ENCODE measurements around the gene F12. TPM values are rescaled to one million over a fixed set of nuclear protein-coding genes. Genes with fewer than 3 reads are reported as not detected.
A peak's percentile ranks its signal among the peaks of the same experiment; 100 is the strongest.

The F12 gene
- total RNA-seq, 1 experiment from 2014 or later = 30.0 TPM

- Histone ChIP-seq H3K79me2 (ENCODE audit: insufficient read depth, low read length) (0 out of 2 replicates have a peak, but pooled peaks cover 3% of the 10 kb centered on the region), H3K36me3 (ENCODE audit: control insufficient read depth in 1 of 2, insufficient read depth in 2 of 2, low read length in 2 of 2) (peaks cover 14 to 27% of the 10 kb centered on the region in 2 experiments; a peak in 3 of 4 replicates), H3K9me3 (ENCODE audit: control insufficient read depth in 1 of 2, insufficient read depth in 1 of 2, low read depth in 1 of 2, low read length in 2 of 2) (no peaks in the 10 kb centered on the region), H2AFZ (ENCODE audit: low read depth, low read length, poor library complexity, severe bottlenecking) (no peak overlapping the region), H3K4me3 (replicated peaks in 1 of 2; ENCODE audit: low read depth in 1 of 2, low read length in 2 of 2) (no peak overlapping the region), H3K4me2 (ENCODE audit: low read length) (no peak overlapping the region), H3K9me2 (ENCODE audit: insufficient read depth) (no peaks in the 10 kb centered on the region), H3K27ac (ENCODE audit: low read depth, low read length) (0 out of 2 replicates have a peak overlapping the region, but pooled peaks have one; percentile 3), H4K20me1 (ENCODE audit: insufficient read depth) (no peaks in the 10 kb centered on the region), H3K9ac (ENCODE audit: low read length) (no peak overlapping the region), H3K4me1 (ENCODE audit: control insufficient read depth in 1 of 2, insufficient read depth in 2 of 2, low read length in 2 of 2) (peaks cover 0 to 8% of the 10 kb centered on the region in 2 experiments; a peak in 2 of 4 replicates), H3K27me3 (ENCODE audit: insufficient read depth, low read length) (no peaks in the 10 kb centered on the region)
- TF ChIP-seq POLR2A (IDR thresholded peaks at IDR 0.05; ENCODE audit: borderline replicate concordance, extremely low read depth, insufficient read depth, insufficient read length) (no peak), CBX3 (IDR thresholded peaks at IDR 0.05; ENCODE audit: low read depth) (no peak), YY1 (IDR thresholded peaks at IDR 0.05; ENCODE audit: extremely low read depth, insufficient replicate concordance, low read depth, low read length) (no peak), EGR1 (IDR thresholded peaks at IDR 0.05; ENCODE audit: low read depth) (no peak), ATF3 (IDR thresholded peaks at IDR 0.05) (no peak), CTCF (IDR thresholded peaks at IDR 0.05 in 2 of 3, conservative IDR thresholded peaks at IDR 0.05 in 1 of 3; ENCODE audit: borderline replicate concordance in 1 of 3, insufficient read depth in 1 of 3, low read depth in 2 of 3, low read length in 2 of 3) (no peak), MAX (IDR thresholded peaks at IDR 0.05) (no peak), RAD21 (IDR thresholded peaks at IDR 0.05; ENCODE audit: low read depth) (no peak)
- ATAC-seq = no peak
- CTCF ChIA-PET = no interaction called here
- intact Hi-C loops (cut with micrococcal nuclease) = no loop called here
- RAD21 ChIA-PET (ENCODE audit: low non-redundant PET in 1 of 2, low total read pairs in 2 of 2, uncharacterized antibody in 2 of 2, unreplicated experiment in 2 of 2) = no interaction called here
- POLR2A ChIA-PET = no interaction called here
- DNase-seq (ENCODE audit: low read depth, low spot score) = no peak
- BruUV-seq (replicated peaks) = no TSS peak
Observed at GRCh38 chr5:177438468-177438867, 29.1 kb upstream of the F12 start.
